ENCODE measurements around the gene HCN1. TPM values are rescaled to one million over a fixed set of nuclear protein-coding genes. Genes with fewer than 3 reads are reported as not detected.

Gene HCN1
- total RNA-seq, 1 donor from 2014 or later, result 1.7 TPM

DNA sequence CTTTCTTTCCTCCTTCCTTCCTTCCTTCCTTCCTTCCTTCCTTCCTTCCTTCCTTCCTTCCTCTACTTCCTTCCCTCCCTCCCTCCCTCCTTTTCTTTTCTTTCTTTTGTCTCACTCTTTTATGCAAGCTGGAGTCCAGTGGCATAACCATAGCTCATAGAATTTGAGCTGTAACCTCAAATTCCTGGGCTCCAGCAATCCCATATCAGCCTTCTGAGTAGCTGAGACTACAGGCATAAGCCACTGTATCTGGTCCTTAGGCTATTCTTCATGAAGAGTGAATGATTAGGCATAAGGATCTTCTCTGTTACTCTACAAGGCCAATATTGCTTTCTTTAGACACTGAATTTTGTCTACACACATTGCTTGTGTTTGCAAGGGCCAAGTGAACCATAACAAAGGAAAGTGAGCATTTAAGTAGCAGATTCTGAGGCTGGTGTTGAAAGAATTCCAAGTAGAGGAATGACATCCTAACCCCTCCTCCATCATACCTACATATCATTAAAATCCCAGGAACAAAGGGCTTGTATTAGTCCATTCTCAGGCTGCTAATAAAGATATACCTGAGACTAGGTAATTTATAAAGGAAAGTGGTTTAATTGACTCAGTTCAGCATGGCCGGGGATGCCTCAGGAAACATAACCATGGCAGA is 293.2 kb downstream of the HCN1 start:
- Mint-ChIP-seq H3K27ac (no peak overlapping the region), H3K4me1 (ENCODE audit: unreplicated experiment) (no peaks in the 10 kb centered on the region), H3K36me3 (no peaks in the 10 kb centered on the region), H3K9me3 (no peaks in the 10 kb centered on the region), H3K27me3 (no peaks in the 10 kb centered on the region), H3K4me3 (no peak overlapping the region)
- TF ChIP-seq, protein P1, sequence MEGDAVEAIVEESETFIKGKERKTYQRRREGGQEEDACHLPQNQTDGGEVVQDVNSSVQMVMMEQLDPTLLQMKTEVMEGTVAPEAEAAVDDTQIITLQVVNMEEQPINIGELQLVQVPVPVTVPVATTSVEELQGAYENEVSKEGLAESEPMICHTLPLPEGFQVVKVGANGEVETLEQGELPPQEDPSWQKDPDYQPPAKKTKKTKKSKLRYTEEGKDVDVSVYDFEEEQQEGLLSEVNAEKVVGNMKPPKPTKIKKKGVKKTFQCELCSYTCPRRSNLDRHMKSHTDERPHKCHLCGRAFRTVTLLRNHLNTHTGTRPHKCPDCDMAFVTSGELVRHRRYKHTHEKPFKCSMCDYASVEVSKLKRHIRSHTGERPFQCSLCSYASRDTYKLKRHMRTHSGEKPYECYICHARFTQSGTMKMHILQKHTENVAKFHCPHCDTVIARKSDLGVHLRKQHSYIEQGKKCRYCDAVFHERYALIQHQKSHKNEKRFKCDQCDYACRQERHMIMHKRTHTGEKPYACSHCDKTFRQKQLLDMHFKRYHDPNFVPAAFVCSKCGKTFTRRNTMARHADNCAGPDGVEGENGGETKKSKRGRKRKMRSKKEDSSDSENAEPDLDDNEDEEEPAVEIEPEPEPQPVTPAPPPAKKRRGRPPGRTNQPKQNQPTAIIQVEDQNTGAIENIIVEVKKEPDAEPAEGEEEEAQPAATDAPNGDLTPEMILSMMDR (conservative IDR thresholded peaks at IDR 0.05), result no peak
- no peak for DNase-seq (ENCODE audit: extremely low spot score, unreplicated experiment)

DNA sequence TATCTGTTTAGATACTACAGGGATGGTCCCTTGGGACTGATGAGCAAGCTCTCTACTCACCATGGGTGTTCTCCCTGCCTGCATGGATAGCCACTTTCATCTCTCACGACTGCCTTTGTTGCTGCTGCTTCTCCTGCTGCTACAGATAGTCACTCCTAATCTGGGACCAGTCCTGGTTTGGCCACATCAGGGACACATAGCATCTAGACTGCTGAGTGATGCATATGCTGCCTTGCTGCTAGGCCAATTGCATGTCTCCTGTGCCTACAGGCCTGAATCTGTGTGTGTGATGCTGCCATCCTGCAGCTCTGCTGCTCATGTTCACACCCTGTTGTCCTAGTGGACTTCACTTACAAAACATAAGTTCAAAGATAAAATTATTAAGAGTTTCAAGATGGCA is 297.1 kb downstream of the HCN1 start:
- Mint-ChIP-seq H3K27ac (no peak overlapping the region), H3K9me3 (no peaks in the 10 kb centered on the region), H3K36me3 (no peaks in the 10 kb centered on the region), H3K4me3 (no peak overlapping the region), H3K4me1 (ENCODE audit: unreplicated experiment) (no peaks in the 10 kb centered on the region), H3K27me3 (no peaks in the 10 kb centered on the region)
- TF ChIP-seq, protein P1 (conservative IDR thresholded peaks at IDR 0.05), result no peak
- no peak for DNase-seq (ENCODE audit: extremely low spot score, unreplicated experiment)

DNA sequence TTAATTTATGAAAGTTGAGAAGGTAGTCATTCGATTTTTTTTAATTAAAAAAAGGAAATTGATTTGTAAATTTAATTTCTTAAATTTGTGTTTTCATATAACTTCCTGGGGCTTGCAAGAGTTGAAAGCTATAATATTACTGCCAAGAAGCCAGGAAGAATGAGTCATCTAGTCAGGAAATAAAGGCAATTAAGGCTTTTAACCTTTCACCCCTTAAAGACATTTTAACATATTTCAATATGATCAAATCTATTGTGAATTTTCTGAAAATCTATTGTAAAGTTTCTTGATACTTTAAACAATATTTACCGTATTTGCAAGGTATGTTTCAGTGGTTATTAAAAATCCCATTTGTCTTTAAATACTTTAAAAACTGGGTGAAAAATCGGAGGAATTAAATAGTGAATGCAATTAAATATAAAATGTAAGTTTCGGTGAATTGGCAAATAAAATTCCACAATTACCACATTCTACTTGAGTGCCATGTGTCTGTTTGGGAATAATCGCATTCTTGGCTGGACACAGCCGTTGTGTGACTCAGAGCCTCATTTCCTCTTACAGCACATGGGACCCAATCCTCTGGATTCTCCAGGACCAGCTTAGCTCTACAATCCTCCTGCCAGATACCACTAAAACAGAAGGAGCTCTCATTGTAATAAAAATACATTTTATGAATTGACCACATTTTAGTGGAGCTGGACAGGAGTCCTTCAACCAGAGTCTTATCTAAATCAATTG is 310.7 kb downstream of the HCN1 start:
- TF ChIP-seq, protein P1 (conservative IDR thresholded peaks at IDR 0.05), result no peak
- peaks cover 4% of the 10 kb centered on the region for H3K27me3 Mint-ChIP-seq
- H3K36me3 Mint-ChIP-seq, result no peaks in the 10 kb centered on the region
- H3K4me3 Mint-ChIP-seq, result no peak overlapping the region
- DNase-seq (ENCODE audit: extremely low spot score, unreplicated experiment), result no peak
- H3K4me1 Mint-ChIP-seq (ENCODE audit: unreplicated experiment), result no peaks in the 10 kb centered on the region
- H3K9me3 Mint-ChIP-seq, result no peaks in the 10 kb centered on the region
- H3K27ac Mint-ChIP-seq, result no peak overlapping the region

DNA sequence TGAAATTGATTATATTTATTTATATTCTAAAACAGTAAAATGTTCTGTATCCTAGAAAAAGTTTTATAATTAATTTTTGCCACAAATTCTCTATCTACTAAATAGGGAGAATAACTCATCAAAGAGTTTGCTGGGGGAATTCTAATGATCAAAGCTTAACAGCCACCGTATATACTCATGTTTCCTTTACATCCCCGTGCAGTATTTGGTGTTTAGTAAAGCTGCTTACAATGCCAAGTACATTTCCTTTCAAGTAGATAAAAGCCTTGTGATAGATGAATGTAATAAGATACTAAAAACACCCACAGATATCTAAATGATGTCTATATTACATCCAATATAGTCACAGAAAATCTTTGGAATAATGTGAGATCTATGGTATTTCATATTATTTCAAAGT is 312.2 kb downstream of the HCN1 start:
- no peaks in the 10 kb centered on the region for H3K4me1 Mint-ChIP-seq (ENCODE audit: unreplicated experiment)
- TF ChIP-seq, protein P1 (conservative IDR thresholded peaks at IDR 0.05), result no peak
- H3K27ac Mint-ChIP-seq, result no peak overlapping the region
- no peaks in the 10 kb centered on the region for H3K9me3 Mint-ChIP-seq
- no peak overlapping the region for H3K4me3 Mint-ChIP-seq
- H3K36me3 Mint-ChIP-seq, result no peaks in the 10 kb centered on the region
- H3K27me3 Mint-ChIP-seq, result peaks cover 4% of the 10 kb centered on the region
- no peak for DNase-seq (ENCODE audit: extremely low spot score, unreplicated experiment)

DNA sequence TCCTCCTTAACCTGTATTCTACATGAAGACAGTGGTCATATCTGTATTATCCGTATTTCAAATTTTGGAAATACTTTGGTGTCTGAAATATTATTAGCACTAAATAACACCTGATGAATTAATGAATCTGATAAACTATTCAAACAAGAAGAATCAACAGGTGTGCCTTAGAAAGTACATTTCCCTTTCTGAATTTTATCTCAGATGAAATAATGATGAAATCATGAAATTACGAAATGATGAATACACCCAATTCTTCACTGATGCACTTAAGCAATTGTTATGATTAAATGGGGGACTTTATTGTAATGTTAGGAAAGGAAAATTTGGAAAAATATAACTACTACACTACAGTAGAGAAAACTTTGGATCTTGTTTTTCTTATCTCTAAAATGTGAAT is 313.6 kb downstream of the HCN1 start:
- H3K4me3 Mint-ChIP-seq, result no peak overlapping the region
- H3K36me3 Mint-ChIP-seq, result no peaks in the 10 kb centered on the region
- TF ChIP-seq, protein P1 (conservative IDR thresholded peaks at IDR 0.05), result no peak
- H3K4me1 Mint-ChIP-seq (ENCODE audit: unreplicated experiment), result no peaks in the 10 kb centered on the region
- peaks cover 4% of the 10 kb centered on the region for H3K27me3 Mint-ChIP-seq
- no peak for DNase-seq (ENCODE audit: extremely low spot score, unreplicated experiment)
- H3K27ac Mint-ChIP-seq, result no peak overlapping the region
- H3K9me3 Mint-ChIP-seq, result no peaks in the 10 kb centered on the region
